Activated CD4-positive, CD25-positive, alpha-beta regulatory T cell (primary cell): ENCODE results near the gene CPLX3.

Experiments used
- DNase-seq, 4 experiments: peaks; one replicate each; lab custom pipeline; 2025; lab: John Stamatoyannopoulos, UW

The CPLX3 gene

DNA sequence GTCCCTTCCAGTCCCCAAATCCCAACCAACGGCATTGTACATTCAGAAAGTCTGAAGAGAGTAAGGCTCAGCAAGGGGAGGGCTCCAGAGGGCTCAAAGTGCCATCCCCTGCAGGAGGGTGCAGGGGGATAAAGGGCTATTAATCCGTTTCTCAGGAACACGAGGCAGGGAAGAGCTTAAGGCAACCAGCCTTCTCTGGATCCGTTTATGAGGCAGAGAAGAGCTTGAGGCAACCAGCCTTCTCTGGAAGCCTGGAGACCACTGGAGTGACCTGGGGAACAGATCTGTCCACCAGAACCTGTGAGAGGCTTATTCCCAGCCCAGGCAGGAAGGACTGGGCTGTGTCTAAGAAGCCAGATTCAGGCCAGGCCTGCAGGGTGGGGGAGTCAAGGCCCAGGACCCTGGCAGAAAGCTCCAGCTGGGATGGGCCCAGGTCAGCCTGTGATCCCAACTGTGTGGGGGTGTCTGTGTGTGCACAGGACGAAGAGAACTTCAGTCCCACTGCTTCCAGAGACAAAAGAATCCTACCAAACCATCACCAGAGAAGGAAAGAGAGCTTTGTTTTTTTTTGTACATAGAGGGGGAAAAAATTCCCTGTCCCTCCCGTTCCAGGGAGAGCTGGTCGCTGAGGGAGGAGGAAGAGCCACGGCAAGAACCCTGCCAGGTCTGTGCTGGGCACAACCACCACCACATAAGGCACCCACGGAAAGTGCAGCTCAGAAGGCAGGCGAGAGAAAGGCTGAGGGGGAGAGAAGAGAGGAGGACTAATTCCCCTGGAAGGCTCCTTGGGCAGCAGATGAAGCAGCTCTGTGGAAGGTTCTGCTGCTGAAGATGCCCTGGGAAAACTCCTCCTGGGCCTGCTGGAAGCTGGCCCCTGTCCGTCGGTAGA lies 18.1 kb downstream of the CPLX3 start:
- DNase-seq = no peak

DNA sequence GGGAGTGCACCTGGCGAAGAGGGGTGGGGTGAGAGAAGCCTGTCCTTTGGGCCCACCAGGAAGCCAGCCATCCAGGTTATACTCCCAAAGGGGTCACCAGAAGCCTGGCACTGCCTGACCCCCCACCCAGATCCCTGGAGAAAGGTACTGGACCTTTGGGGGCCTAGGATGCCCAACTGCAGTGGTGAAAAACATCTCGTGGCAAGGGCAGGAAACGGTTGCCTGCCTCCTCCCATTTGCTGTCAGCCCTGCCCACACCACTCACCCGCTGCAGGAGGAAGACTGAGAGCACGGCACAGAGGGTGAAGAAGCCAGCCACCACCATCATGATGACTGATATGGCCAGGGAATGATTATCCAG lies 18.8 kb downstream of the CPLX3 start:
- peak in 3 of 4 experiments; percentile 23 to 65 (median 43) for DNase-seq

DNA sequence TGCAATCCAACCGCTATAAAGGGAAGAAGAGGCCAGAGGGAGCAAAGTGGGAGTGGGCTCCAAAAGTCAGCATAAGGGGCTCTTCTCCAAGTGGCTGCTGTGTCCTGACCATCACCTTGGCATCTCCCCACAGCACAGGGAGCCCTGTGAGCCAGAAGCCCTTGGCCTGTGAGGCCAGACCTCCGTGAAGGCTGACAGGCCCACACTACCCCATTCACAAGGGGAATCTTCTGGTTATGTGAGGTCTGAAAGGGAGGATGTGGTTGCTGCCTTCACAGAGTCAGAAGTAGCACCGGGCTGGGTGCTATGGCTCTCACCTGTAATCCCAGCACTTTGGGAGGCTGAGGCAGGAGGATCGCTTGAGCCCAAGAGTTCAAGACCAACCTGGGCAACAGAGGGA lies 19.2 kb downstream of the CPLX3 start:
- DNase-seq = no peak

DNA sequence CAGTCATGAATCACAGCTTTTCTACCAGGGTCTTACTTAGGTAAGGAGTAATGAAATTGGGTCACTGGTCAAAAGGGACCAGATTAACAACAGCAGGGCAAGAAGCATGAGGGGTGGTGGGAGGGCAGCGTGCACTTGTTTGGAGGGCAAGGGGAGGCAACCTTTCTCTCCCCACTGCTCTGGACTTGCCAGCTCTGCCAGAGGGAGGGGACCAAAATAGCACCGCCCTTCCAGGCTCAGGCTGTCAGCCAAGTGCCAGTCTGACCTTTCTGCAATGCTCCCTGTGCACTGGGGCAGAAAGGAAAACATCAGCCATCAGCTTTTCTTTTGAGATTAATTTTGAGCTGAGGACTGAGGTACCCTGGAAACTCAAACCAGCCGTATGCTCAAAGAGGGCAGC lies 21.0 kb downstream of the CPLX3 start:
- no peak for DNase-seq

DNA sequence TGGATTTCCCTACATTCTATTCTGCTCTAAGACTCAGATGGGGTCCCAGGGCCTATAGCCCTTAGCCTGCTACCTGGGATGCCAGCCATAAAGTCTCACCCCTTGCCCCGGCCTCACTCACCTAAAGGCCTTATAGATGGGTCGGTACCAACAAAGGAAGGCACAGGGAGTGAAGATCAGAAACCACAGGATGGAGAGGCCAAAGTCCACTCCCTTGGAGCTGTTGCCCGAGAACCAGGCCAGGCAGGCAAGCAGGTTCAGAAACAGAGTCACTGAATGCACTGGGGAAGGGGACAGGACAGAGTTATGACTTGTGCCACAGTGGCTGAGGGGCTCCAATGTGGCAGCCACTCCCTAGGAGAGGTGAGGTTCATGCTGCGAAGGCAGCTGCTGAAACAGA lies 24.0 kb downstream of the CPLX3 start:
- no peak for DNase-seq

DNA sequence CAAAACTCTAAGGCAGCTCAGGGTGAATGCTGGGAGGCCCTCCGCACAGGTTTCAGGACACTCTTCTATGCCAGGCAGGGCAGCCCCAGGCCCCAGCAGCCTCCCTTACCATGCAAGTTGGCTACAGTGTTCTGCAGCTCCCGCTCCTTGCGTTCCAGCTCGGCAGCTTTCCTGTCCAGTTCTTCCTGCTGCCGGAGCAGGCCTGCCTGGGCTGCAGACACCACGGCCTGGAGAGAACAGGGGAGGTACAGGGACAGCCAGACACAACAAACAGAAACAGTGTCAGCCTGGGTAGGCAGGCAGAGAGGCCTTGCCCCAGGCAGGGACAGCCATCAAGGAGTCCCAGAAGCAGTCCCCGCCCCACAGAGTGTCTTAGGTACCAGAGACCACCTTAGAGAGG lies 25.5 kb downstream of the CPLX3 start:
- DNase-seq = no peak

DNA sequence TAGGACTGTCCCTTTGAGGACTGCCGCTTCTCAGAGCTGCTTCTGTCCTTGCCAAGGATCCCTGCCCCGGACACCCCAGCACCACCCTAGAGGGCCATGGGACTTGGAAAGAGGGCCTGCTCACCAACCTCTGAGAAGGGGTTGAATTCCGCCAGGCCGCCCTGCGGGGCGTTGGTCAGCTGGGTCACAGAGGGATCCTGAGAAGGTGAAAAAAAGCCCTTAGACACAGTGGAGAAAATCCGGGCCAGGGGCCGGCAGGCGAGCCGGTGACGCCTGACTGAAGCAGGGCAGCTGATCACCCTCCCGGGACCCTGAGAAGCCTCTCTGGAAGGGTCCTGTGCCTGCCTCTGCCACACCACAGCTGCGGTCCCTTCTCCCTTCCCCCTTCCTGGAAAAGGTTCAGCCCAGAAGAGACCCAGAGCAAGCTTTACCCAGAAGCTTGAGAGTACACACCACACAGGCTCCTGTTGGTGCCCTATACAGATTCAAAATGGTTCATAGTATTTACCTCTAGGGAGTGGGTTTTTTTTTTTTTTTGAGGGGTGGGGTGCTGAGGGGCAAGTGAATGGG lies 28.1 kb downstream of the CPLX3 start:
- no peak for DNase-seq

DNA sequence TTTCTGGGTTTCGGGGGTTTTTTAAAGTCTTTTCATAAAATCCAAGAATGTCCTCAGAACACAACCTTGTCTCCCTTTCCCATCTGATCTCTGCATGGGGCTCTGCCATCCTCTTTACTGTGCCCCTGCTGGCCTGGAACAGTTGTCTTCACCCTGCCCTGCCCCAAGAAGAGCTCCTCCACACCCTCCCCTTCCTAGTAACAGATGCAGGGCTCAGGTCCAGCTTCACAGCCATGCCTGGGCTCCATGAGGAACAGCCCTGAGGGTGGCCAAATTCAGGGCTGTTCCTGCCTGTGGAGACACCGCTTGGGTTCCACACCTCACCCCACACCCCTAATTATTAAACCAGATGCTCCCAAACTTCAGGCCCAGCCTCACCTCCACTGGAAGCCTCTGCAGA lies 29.4 kb downstream of the CPLX3 start:
- DNase-seq = no peak

DNA sequence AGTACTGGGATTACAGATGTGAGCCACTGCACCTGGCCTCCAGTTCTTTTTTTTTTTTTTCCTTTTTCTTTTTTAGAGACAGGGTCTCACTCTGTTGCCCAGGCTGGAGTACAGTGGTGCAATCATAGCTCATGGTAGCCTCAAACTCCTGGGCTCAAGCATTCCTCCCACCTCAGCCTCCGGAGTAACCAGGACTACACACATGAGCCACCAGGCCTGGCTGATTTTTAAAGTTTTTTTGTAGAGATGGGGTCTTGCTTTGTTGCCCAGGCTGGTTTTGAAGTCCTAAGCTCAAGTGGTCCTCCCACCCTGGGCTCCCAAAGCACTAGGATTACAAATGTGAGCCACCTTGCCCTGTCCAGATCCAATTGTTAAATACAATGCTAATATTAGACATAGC lies 30.1 kb downstream of the CPLX3 start:
- DNase-seq = no peak

DNA sequence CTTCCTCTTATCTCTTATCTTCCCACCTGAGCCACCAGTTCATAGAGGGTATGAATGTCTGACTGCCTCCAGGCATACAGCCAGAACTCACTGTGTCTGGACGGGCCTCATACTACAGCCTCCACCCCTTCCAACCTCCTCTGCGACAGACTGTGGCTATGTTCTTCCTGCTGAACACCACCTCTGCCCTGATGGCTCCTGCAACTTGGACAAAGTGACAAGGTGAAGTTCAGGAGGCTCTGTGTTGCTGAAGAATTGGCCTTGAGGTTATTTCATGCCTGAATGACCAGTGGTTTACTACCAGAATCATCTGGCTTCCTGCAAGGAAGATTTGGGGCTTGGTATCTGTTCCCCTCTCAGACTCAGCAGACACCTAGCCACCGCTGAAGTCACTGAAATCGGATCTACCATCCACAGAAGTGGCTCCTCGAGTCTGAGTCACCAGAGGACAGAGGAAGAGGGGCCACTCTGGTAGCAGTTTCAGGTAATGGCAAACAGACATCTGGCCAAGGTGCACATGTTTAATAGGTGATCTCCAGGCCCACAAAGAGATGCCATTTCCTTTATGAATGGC lies 30.7 kb downstream of the CPLX3 start:
- no peak for DNase-seq

DNA sequence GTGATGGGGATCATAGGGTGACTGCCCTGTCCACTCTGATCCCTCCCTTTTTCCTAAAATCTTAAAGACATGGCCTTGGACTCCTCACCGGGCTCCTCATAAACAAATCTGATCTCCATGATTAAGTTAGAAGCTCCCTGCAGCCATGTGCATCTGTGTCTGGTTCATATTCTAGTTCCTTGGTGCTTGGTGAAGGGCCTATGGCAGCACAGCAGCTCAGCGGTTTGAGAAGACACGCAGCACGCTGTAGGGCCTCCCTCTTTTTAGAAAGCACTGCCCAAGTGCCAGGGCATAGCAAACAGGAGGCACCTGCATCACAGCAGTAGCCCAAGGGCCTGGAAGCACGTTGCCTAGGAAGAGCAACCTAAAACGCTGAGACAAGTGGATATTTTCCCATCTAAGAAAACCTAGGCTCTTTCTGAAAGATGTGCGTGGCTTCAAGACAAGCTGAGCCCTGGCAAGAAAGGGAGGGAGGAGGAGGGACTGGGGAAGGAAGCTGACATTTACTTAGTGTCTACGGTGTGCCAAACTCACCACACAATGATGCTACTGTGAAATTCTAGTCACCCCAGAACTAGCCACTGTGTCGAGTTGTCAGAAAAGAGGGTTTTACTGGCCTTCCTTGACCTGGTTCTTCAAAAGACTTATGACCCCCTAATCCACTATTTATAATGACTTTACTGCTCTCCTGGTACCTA lies 31.4 kb downstream of the CPLX3 start:
- no peak for DNase-seq

DNA sequence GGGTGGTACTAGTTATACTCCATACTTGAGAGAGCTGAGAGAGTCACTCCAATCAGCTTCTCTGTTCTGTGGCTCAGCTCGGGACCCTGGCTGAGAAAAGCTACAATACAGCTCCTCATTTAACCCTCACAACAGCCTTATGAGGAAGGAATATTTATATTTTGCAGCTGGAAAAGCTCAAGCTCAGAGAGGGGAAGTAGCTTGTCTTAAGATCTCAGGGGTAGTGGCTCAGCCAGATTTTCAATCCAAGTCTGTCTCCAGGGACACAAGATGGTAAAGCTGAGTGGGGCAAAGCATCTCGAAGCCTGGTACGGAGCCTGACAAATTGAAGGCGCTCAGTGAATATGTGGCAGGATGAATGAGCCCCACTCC lies 31.9 kb downstream of the CPLX3 start:
- DNase-seq = no peak

DNA sequence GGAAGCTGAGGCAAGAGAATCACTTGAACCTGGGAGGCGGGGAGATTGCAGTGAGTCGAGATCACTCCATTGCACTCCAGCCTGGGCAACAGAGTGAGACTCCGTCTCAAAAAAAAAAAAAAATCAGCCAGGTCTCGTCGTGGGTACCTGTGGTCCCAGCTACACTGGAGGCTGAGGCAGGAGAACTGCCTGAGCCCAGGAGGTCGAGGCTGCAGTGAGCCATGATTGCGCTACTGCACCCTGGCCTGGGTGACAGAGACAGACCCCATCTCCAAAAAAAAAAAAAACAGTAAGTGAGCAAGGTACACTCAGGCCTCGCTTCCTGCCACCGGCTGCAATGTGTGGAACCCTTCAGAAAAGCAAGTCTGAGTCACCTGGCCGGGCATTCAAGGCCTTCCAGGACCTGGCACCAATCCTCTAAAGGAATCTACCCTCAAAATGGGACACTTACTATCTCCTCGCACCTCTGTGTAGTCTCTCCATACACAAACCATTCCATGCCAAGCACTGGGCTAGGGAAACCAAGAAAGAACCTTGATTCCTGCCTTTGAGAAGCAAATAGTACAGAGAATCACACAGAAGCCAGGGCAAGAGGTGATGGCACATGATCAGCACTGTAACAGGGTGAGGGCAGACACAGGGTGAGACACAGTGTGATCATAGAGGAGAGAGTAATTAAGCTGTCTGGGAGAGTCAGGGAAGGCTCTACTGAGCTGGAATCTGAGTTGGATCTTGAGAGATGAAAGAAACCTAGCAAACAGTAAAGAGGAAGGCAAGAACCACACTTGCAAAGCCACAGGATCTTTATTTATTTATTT lies 37.0 kb downstream of the CPLX3 start:
- DNase-seq = no peak

DNA sequence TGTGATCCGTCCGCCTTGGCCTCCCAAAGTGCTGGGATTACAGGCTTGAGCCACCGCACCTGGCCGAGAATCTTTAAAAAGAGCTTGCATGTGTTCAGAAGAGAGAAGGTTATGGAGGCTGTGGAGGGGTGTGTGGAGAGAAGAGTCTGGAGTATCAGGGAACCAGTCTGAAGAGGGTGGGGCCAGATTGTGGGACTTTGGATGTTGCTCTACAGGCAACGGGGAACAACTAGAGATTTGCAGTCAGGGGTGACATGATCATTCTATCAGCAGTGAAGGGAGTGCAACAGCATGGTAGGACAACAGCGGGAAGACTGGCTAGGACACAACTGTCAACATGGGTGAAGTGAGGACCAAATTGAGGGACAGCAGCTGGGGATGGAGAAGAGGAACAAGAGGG lies 37.9 kb downstream of the CPLX3 start:
- DNase-seq = no peak

DNA sequence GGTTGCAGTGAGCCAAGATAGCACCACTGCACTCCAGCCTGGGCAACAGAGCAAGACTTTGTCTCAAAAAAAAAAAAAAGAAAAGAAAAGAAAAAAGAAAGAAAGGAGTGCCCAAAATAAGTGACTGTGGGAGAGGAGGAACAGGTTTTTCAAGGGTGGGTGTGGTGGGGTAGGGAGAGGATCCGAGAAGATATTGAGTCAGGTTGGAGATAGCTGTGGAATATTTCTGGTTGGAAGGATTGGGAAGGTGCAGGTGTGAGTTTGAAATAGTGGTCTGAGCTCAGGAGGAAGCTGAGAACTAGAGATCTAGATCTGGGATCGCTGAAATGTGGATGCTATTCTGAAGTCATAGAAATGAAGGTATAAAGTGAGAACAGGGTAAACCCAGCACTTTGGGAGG lies 38.9 kb downstream of the CPLX3 start:
- no peak for DNase-seq

DNA sequence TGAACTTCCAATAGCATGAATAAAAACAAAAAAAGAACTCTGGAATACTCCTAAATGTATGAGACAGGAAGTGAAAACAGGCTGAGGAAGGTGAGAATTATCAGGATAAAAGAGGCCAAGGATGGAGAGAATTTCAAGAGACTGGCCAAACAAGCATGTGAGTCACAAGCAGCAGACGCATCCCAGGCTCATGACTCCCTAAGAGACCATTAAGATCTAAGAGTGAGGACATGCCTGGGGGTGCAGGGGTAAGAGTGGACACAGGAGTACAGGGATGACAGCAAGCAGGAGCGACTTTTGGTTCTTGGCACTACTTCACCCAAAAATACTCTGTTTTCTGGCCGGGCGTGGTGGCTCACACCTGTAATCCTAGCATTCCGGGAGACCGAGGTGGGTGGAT lies 39.7 kb downstream of the CPLX3 start:
- no peak for DNase-seq

DNA sequence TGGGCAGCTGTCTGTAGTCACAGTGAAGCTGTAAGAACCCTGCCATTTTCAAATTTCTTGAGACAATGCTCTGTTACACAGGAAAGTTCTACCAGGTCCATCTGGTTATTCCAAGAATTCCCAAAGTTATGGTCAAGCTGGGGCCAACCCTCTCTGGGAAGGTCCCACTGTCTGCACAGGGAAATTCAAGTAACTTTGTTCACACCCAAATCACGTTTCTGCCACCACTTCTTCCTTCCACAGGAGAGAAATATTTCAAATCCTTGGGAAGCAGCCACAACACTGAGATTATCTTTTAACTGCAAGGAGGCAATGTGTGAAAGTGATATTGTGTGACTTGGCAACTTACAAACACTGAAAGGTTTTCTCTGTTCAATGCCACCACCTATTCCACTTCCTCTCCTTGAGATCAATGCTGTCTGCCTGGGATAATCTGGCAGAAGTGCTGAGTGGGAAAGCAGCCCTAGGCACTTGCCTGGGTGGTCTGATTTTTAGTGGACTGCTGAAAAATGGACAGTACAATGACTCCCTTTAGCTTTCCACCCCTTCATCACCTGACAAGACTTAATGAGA lies 41.1 kb downstream of the CPLX3 start:
- no peak for DNase-seq

DNA sequence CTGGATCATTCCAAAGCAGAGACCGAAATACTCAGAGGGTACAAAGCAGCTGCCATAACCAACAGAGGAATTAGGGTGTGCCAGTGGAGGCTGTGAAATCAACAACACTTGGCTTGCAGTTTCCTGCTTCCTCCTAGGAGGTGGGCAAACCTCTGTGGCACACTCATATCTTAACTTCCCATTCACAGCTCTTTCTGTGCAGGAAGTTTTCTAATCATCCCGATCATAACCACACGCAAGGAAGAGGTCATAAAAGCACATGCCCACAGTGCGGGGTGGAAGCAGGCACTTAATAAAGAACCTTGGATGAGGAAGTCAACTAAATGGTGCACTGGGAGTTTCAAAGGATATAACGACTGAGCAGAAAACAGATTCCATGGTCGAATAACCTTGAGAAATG lies 41.6 kb downstream of the CPLX3 start:
- no peak for DNase-seq

DNA sequence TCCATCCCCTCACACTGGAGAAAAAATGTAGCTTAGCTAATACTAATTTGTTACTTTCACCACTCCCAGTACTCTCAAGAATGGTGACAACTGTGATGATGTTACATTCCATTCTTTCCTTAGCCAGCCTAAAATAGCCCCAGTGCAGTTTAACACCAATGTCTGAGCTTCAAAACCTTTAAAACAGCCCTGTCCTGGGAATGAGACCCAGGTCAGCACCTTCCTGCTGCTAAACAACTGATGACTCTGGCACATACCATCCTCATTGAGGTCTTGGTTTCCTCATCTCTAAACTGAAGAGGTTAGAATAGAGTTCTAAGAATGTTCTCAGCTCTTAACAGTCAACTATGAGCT lies 42.9 kb downstream of the CPLX3 start:
- DNase-seq = no peak

DNA sequence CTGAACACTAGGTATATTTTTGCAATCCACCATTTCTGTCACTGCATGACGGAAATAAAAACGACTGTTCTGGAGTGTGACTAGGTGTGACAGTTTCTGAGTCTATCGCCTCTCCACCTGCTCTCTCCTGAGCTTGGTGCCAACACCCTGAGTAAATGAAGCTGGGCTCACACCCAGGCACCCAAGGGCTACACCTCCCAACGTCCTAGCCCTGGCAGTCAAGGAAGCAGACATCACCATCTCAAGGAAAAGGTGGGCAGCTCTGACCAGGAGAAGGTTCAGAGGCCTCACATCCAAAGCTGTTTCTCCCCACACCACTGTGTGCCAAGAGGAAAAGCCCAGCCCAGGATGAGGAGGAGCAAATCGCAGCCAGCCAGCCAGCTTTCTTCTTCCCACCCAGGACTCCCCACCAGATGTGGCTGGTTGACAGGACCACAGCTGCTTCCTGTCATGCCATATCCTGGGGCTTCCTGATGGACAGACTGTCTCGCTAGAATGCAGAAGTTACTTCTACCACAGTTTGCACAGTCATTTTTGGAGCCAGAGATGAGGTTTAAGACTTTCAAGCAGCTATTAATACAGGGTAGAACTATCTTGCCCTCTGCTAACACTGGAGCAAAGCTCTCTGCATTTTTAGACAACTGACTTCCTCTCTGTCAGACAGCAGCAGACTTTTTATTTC lies 43.4 kb downstream of the CPLX3 start:
- no peak for DNase-seq
